Testis (tissue), 3 donors: Measurements from ENCODE around the gene ETFDH. TPM values are rescaled to one million over a fixed set of nuclear protein-coding genes. Genes with fewer than 3 reads are reported as not detected.
"Not testable (repeated sequence)": the region's sequence is repeated elsewhere in the genome, so short reads cannot be mapped to it uniquely, and the experiment has no call there.

ENCODE experiments used
- DNase-seq: peaks from one replicate; pipeline ENCODE4 v3.0.0-alpha.2; 2019
- H3K27ac ChIP-seq, 2 donors: fragments of 200-600 bp; sonication (generic); one replicate each; pipeline ENCODE4 v1.5.1; 2019
- H3K27me3 ChIP-seq: fragments of 200-600 bp; sonication (generic); one replicate; pipeline ENCODE4 v1.5.1; 2019
- H3K36me3 ChIP-seq: fragments of 200-600 bp; sonication (generic); one replicate; pipeline ENCODE4 v1.5.1; 2017; ENCODE audit warnings: low read depth; ENCODE audit errors: missing control alignments
- H3K4me1 ChIP-seq: fragments of 200-600 bp; sonication (generic); one replicate; pipeline ENCODE4 v1.5.1; 2019
- H3K4me3 ChIP-seq, 2 donors: fragments of 200-600 bp; sonication (generic); one replicate each; pipeline ENCODE4 v1.5.1; 2017 to 2019
- H3K9me3 ChIP-seq: fragments of 200-600 bp; sonication (generic); one replicate; pipeline ENCODE4 v1.5.1; 2017
- CTCF ChIP-seq, 3 experiments: fragments of 450-650 bp in 2 of 3; fragments of 200-600 bp in 1 of 3; sonication (generic) in 1 of 3; IDR thresholded peaks; one replicate each; pipeline ENCODE4 v1.5.1; 2016 to 2019; ENCODE audit warnings: antibody characterized with exemption in 3 of 3, mild to moderate bottlenecking in 2 of 3, moderate library complexity in 1 of 3
- POLR2A ChIP-seq: fragments of 450-650 bp; IDR thresholded peaks from one replicate; pipeline ENCODE4 v1.6.1; 2017; ENCODE audit warnings: antibody characterized with exemption, mild to moderate bottlenecking, moderate library complexity
- WGBS, 2 donors: methylation state at CpG; one replicate each; pipeline ENCODE4 v1.1.5; 2018; 5-methylcytosine and 5-hydroxymethylcytosine counted together
- intact Hi-C: fragments of 100-400 bp; cut with DNase I; formaldehyde crosslinking; loops from one replicate; pipeline ENCODE4 v1.15.1; 2023; ENCODE audit warnings: low total_unique reads
- polyA plus RNA-seq: library from polyadenylated mRNA; stranded (reverse); fragments of 350-450 nt; fragmentation: Illumina TruSeq; extraction: RNeasy Lipid Tissue Mini Kit (QIAGEN cat#74804); gene quantifications from one replicate; pipeline ENCODE4 v1.2.3, GENCODE V29; 2014; ENCODE audit warnings: low read depth, low replicate concordance; ENCODE audit not compliant: insufficient read depth
- total RNA-seq, 2 donors: library from RNA; depleted of rRNA; stranded (reverse); fragments of >200 nt; gene quantifications; one replicate each; pipeline ENCODE4 v1.2.3, GENCODE V29; 2016

Gene ETFDH
- total and polyA plus RNA-seq, 3 donors from 2014 or later, result 26.0 to 37.8 (median 29.0) TPM

DNA sequence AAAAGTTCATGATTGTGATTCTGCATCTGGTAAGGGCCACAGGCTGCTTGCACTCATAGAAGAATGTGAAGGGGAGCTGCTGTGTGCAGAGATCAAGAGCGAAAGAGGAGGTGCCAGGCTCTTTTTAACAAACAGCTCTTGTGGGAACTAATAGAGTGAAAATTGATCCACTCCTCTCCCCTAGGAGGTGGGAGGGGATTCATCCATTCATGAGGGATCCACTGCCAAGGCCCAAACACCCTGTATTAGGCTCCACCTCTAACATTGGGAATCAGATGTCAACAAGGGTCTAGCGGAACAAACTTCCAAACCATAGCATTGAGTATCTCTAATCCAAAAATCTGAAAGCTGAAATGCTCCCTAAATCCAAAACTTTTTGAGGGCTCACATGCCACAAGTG lies 67.5 kb downstream of the ETFDH start:
- Histone ChIP-seq H3K9me3 (no peaks in the 10 kb centered on the region), H3K4me3 (no peak overlapping the region), H3K36me3 (no peaks in the 10 kb centered on the region), H3K27me3 (no peaks in the 10 kb centered on the region), H3K27ac (no peak overlapping the region), H3K4me1 (no peaks in the 10 kb centered on the region)
- DNase-seq, result no peak
- intact Hi-C loops, result no loop called here
- WGBS, 2 donors, result 90 to 95% methylated on average over 2 of the region's 2 CpGs
- no peak for TF ChIP-seq CTCF (IDR thresholded peaks at IDR 0.05)
- TF ChIP-seq POLR2A, result no peak

DNA sequence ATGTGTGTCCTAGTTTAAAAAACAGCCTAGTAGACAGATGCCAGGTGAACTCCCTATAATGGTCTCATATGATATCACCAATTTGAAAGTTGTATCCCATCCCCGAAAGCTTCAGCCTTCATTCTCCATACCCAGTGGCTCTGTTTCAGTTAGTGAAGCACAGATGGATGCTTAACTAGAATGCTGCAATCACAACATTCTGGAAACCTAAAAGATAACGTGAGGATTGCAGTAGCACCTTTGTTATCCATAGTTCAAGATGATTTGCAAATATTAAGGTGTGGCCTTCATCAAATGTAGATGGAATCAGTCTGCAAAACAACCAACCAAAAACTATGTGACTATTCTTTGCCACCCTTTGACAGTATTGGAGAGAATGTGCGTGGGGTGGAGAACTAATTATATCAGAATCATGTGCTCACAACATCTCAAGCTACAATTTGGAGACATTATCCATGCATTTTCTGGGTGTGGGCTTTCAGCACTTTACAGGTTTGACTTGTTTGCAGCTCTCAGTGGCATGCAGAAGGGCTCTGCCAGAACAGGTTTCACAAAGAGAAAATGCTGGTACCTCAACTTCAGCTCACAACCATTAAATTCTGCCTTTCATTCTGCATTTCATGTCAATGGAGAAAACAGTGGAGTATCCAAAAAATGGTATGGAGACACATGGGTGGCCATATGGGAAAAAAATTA lies 69.4 kb downstream of the ETFDH start:
- Histone ChIP-seq H3K9me3 (no peaks in the 10 kb centered on the region), H3K36me3 (no peaks in the 10 kb centered on the region), H3K4me3 (no peak overlapping the region), H3K27me3 (no peaks in the 10 kb centered on the region), H3K27ac (no peak overlapping the region), H3K4me1 (no peaks in the 10 kb centered on the region)
- TF ChIP-seq POLR2A, result no peak
- TF ChIP-seq CTCF (IDR thresholded peaks at IDR 0.05), result no peak
- WGBS, 2 donors, result 82 to 87% methylated on average over 3 of the region's 3 CpGs
- DNase-seq, result no peak
- intact Hi-C loops, result no loop called here

- H3K9me3 ChIP-seq, H3K36me3 ChIP-seq, H3K4me3 ChIP-seq, H3K27ac ChIP-seq, H3K4me1 ChIP-seq, DNase-seq, intact Hi-C loops, H3K27me3 ChIP-seq: not testable (repeated sequence)
- WGBS, 2 donors, result 97% methylated on average over 15 of the region's 31 CpGs; no CpG with 5 or more reads in 1 of the 2 donors
Observed at GRCh38 chr4:158746537-158746936, 74.4 kb downstream of the ETFDH start.

GRCh38 chr4:158750379-158750778 lies 78.3 kb downstream of the ETFDH start:
- H3K27ac ChIP-seq, result no peak overlapping the region

More at GRCh38 chr4:158750379-158750778, 78.3 kb downstream of the ETFDH start:
- TF ChIP-seq POLR2A (no peak), CTCF (IDR thresholded peaks at IDR 0.05) (no peak)
- Histone ChIP-seq H3K4me3 (no peak overlapping the region), H3K4me1 (no peaks in the 10 kb centered on the region), H3K9me3 (no peaks in the 10 kb centered on the region), H3K36me3 (no peaks in the 10 kb centered on the region), H3K27me3 (no peaks in the 10 kb centered on the region)
- DNase-seq, result no peak
- 88 to 91% methylated on average over 3 of the region's 3 CpGs for WGBS, 2 donors
- intact Hi-C loops, result no loop called here
